Liver (tissue), 9 donors: Measurements from ENCODE around the gene CACNA1D. TPM values are rescaled to one million over a fixed set of nuclear protein-coding genes. Genes with fewer than 3 reads are reported as not detected.

Experiments
- DNase-seq: peaks from one replicate; pipeline ENCODE4 v3.0.0-alpha.2; 2017; ENCODE audit warnings: low spot score
- H3K27ac ChIP-seq, 2 donors: one replicate each; pipeline ENCODE4 v1.7.0; 2013; ENCODE audit warnings: inconsistent platforms in 2 of 2, low read length in 2 of 2, control low read depth in 1 of 2, low read depth in 1 of 2, mild to moderate bottlenecking in 1 of 2
- H3K27me3 ChIP-seq, 4 donors: one replicate each; pipeline versions ENCODE4 v1.6.1 to v1.7.0; 2013; ENCODE audit warnings: low read length in 3 of 4, inconsistent platforms in 1 of 4, mild to moderate bottlenecking in 1 of 4, moderate library complexity in 1 of 4; ENCODE audit not compliant: control insufficient read depth in 4 of 4, insufficient read depth in 4 of 4
- H3K36me3 ChIP-seq, 4 donors: one replicate each; pipeline versions ENCODE4 v1.6.1 to v1.7.0; 2013; ENCODE audit warnings: low read length in 3 of 4, mild to moderate bottlenecking in 3 of 4, low read depth in 1 of 4, moderate library complexity in 1 of 4; ENCODE audit not compliant: control insufficient read depth in 4 of 4, insufficient read depth in 3 of 4
- H3K4me1 ChIP-seq, 4 donors: one replicate each; pipeline versions ENCODE4 v1.6.1 to v1.7.0; 2013; ENCODE audit warnings: low read length in 3 of 4, mild to moderate bottlenecking in 3 of 4, moderate library complexity in 1 of 4; ENCODE audit not compliant: control insufficient read depth in 4 of 4, insufficient read depth in 4 of 4
- H3K4me3 ChIP-seq, 3 donors: one replicate each; pipeline versions ENCODE4 v1.6.1 to v1.7.0; 2013; ENCODE audit warnings: low read length in 3 of 3, control low read depth in 1 of 3, low read depth in 1 of 3, mild to moderate bottlenecking in 1 of 3
- H3K9ac ChIP-seq, 2 donors: one replicate each; pipeline ENCODE4 v1.7.0; 2013; ENCODE audit warnings: low read length in 2 of 2, mild to moderate bottlenecking in 2 of 2, moderate library complexity in 2 of 2, control low read depth in 1 of 2, low read depth in 1 of 2
- H3K9me3 ChIP-seq, 4 donors: one replicate each; pipeline versions ENCODE4 v1.6.1 to v1.7.0; 2013; ENCODE audit warnings: low read length in 3 of 4; ENCODE audit not compliant: control insufficient read depth in 4 of 4
- ATF3 ChIP-seq: IDR thresholded peaks from 2 replicates; pipeline ENCODE4 v1.6.1; 2016; ENCODE audit warnings: antibody characterized with exemption
- EGR1 ChIP-seq, 2 donors: IDR thresholded peaks; 2 replicates each; pipeline ENCODE4 v1.6.1; 2016 to 2018; ENCODE audit warnings: antibody characterized with exemption in 2 of 2, low read depth in 2 of 2
- FOXA1 ChIP-seq: IDR thresholded peaks from 2 replicates; pipeline ENCODE4 v1.6.1; 2016; ENCODE audit warnings: antibody characterized with exemption
- FOXA2 ChIP-seq: IDR thresholded peaks from 2 replicates; pipeline ENCODE4 v1.6.1; 2016; ENCODE audit warnings: antibody characterized with exemption
- GABPA ChIP-seq, 2 donors: IDR thresholded peaks in 1 of 2; conservative IDR thresholded peaks in 1 of 2; 2 replicates each; pipeline ENCODE4 v1.6.1; 2016; ENCODE audit warnings: antibody characterized with exemption in 2 of 2, mild to moderate bottlenecking in 1 of 2, moderate library complexity in 1 of 2
- HNF4A ChIP-seq, 2 donors: conservative IDR thresholded peaks; 2 replicates each; pipeline ENCODE4 v1.6.1; 2016; ENCODE audit warnings: antibody characterized with exemption in 2 of 2, mild to moderate bottlenecking in 2 of 2
- HNF4G ChIP-seq: IDR thresholded peaks from 2 replicates; pipeline ENCODE4 v1.6.1; 2016; ENCODE audit warnings: antibody characterized with exemption
- JUND ChIP-seq, 2 donors: IDR thresholded peaks; 2 replicates each; pipeline ENCODE4 v1.6.1; 2016; ENCODE audit warnings: antibody characterized with exemption in 2 of 2
- NR2F2 ChIP-seq: IDR thresholded peaks from 2 replicates; pipeline ENCODE4 v1.6.1; 2016; ENCODE audit warnings: antibody characterized with exemption
- RAD21 ChIP-seq, 2 donors: IDR thresholded peaks; 2 replicates each; pipeline ENCODE4 v1.6.1; 2016; ENCODE audit warnings: antibody characterized with exemption in 2 of 2, mild to moderate bottlenecking in 2 of 2
- RXRA ChIP-seq, 2 donors: IDR thresholded peaks; 2 replicates each; pipeline ENCODE4 v1.6.1; 2017 to 2018; ENCODE audit warnings: antibody characterized with exemption in 2 of 2, mild to moderate bottlenecking in 1 of 2
- SP1 ChIP-seq: IDR thresholded peaks from 2 replicates; pipeline ENCODE4 v1.6.1; 2018; ENCODE audit warnings: antibody characterized with exemption, mild to moderate bottlenecking
- TAF1 ChIP-seq: conservative IDR thresholded peaks from 2 replicates; pipeline ENCODE4 v1.6.1; 2016; ENCODE audit warnings: antibody characterized with exemption, mild to moderate bottlenecking
- YY1 ChIP-seq: IDR thresholded peaks from 2 replicates; pipeline ENCODE4 v1.6.1; 2016; ENCODE audit warnings: antibody characterized with exemption, mild to moderate bottlenecking
- ZBTB33 ChIP-seq: IDR thresholded peaks from 2 replicates; pipeline ENCODE4 v1.6.1; 2016; ENCODE audit warnings: antibody characterized with exemption
- WGBS: extraction: QIAGEN DNeasy Blood & Tissue Kit; methylation state at CpG from one replicate; pipeline ENCODE4 v1.1.7; 2013; 5-methylcytosine and 5-hydroxymethylcytosine counted together
- polyA plus RNA-seq, 2 donors: library from polyadenylated mRNA; stranded (reverse) in 1 of 2; unstranded in 1 of 2; fragments of 200-250 nt in 1 of 2; fragments of >200 nt in 1 of 2; fragmentation: Nextera tagmentation in 1 of 2; extraction: Ambion mirVana in 1 of 2; gene quantifications; one replicate each; pipeline versions ENCODE4 v1.2.1 to v1.2.3, GENCODE V29; 2013 to 2015
- total RNA-seq, 2 donors: library from RNA; depleted of rRNA; stranded (reverse); fragments of >200 nt; gene quantifications; one replicate each; pipeline ENCODE4 v1.2.3, GENCODE V29; 2014
- TF ChIP-seq, protein P1 (sequence below): fragments of 150-350 bp; IDR thresholded peaks from 2 replicates; pipeline ENCODE4 v1.5.1; 2017; ENCODE audit warnings: improper control_type of control experiment, low read depth, low read length; ENCODE audit not compliant: missing input control
- TF ChIP-seq, protein P2 (sequence below): IDR thresholded peaks from 2 replicates; pipeline ENCODE4 v1.6.1; 2016; ENCODE audit warnings: antibody characterized with exemption
- TF ChIP-seq, protein P3 (sequence below): IDR thresholded peaks from 2 replicates; pipeline ENCODE4 v1.6.1; 2016; ENCODE audit warnings: antibody characterized with exemption, mild to moderate bottlenecking
- donor health status: healthy.
- donor health status: healthy.
- donor health status: healthy.
- donor health status: healthy.
- donor health status: healthy.

CACNA1D gene
- total and polyA plus RNA-seq, 4 donors = 1.8 to 18.9 (median 3.4) TPM

DNA sequence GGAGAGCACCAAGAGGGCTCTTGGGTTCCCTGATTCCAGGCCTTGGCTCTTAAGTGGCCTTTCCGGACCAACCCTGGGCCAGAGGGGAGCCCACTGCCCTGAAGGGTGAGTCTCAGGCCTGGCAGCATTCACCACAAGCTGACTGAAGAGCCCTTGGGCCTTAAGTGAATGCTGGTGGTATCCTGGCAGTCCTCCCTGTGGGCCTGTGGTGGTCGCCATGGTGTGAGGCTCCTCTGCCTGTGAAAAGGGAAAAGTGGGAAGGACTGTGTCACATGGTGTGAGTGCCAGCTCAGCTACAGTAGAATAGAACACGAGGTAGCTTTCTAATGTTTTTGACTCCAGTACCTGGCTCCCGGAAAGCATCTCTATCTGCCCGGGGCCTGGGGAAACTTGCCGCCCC lies 336.5 kb downstream of the CACNA1D start:
- Histone ChIP-seq H3K36me3 (peaks cover 0 to 14% (median 5%) of the 10 kb centered on the region in 4 donors), H3K4me3 (no peak overlapping the region), H3K4me1 (peaks cover 0 to 10% (median 1%) of the 10 kb centered on the region in 4 donors), H3K27ac (no peak overlapping the region), H3K9me3 (no peaks in the 10 kb centered on the region), H3K9ac (no peak overlapping the region), H3K27me3 (no peaks in the 10 kb centered on the region)
- 87% methylated on average over 6 of the region's 6 CpGs for WGBS
- no peak for TF ChIP-seq HNF4A (conservative IDR thresholded peaks at IDR 0.05)
- no peak for TF ChIP-seq YY1
- no peak for TF ChIP-seq ZBTB33
- no peak for TF ChIP-seq FOXA1
- no peak for DNase-seq

GRCh38 chr3:53833053-53833645 lies 338.7 kb downstream of the CACNA1D start:
- TF ChIP-seq RXRA (IDR thresholded peaks at IDR 0.05) (no peak), EGR1 (IDR thresholded peaks at IDR 0.05; ENCODE audit: low read depth in 2 of 2) (no peak), HNF4A (conservative IDR thresholded peaks at IDR 0.05) (no peak), NR2F2 (no peak), SP1 (no peak), FOXA1 (no peak)
- Histone ChIP-seq H3K9me3 (no peaks in the 10 kb centered on the region), H3K4me1 (peaks cover 0 to 19% (median 2%) of the 10 kb centered on the region in 4 donors), H3K27ac (no peak overlapping the region), H3K9ac (no peak overlapping the region), H3K4me3 (no peak overlapping the region), H3K27me3 (no peaks in the 10 kb centered on the region), H3K36me3 (peaks cover under 1 to 20% (median 7%) of the 10 kb centered on the region in 4 donors)
- no peak for DNase-seq
- 92% methylated on average over 9 of the region's 9 CpGs for WGBS

DNA sequence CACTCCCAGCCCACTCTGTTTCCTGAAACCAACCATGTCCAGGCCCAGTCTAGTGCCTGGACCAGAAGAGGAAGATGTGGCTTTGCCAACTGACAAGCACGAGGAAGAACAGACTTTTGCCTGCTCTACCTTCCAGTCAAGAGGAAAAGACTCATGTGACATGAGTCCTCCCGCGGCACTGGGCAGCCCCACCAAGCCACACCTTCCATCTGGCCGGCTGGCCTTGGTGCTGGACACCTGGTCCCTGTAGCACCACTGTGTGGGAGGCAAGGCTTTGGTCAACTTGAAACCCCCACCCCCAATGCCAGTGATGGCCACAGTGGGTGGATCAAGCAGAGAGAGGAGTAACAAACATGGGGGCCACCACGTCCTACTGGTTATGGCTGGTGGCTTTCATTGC lies 339.3 kb downstream of the CACNA1D start:
- H3K9ac ChIP-seq = no peak overlapping the region
- no peaks in the 10 kb centered on the region for H3K27me3 ChIP-seq
- no peaks in the 10 kb centered on the region for H3K9me3 ChIP-seq
- WGBS = 86% methylated on average over 5 of the region's 5 CpGs
- no peak overlapping the region for H3K4me3 ChIP-seq
- H3K27ac ChIP-seq = no peak overlapping the region
- peaks cover 0 to 21% (median 2%) of the 10 kb centered on the region in 4 donors for H3K4me1 ChIP-seq
- peaks cover 4 to 26% (median 8%) of the 10 kb centered on the region in 4 donors for H3K36me3 ChIP-seq
- DNase-seq = no peak
- TF ChIP-seq ZBTB33 = no peak
- no peak for TF ChIP-seq TAF1
- TF ChIP-seq SP1 = no peak
- no peak for TF ChIP-seq FOXA1
- no peak for TF ChIP-seq GABPA (IDR thresholded peaks at IDR 0.05 in 1 of 2, conservative IDR thresholded peaks at IDR 0.05 in 1 of 2)
- TF ChIP-seq, protein P1, sequence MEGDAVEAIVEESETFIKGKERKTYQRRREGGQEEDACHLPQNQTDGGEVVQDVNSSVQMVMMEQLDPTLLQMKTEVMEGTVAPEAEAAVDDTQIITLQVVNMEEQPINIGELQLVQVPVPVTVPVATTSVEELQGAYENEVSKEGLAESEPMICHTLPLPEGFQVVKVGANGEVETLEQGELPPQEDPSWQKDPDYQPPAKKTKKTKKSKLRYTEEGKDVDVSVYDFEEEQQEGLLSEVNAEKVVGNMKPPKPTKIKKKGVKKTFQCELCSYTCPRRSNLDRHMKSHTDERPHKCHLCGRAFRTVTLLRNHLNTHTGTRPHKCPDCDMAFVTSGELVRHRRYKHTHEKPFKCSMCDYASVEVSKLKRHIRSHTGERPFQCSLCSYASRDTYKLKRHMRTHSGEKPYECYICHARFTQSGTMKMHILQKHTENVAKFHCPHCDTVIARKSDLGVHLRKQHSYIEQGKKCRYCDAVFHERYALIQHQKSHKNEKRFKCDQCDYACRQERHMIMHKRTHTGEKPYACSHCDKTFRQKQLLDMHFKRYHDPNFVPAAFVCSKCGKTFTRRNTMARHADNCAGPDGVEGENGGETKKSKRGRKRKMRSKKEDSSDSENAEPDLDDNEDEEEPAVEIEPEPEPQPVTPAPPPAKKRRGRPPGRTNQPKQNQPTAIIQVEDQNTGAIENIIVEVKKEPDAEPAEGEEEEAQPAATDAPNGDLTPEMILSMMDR = no peak
- no peak for TF ChIP-seq NR2F2
- no peak for TF ChIP-seq FOXA2
- TF ChIP-seq, protein P2, sequence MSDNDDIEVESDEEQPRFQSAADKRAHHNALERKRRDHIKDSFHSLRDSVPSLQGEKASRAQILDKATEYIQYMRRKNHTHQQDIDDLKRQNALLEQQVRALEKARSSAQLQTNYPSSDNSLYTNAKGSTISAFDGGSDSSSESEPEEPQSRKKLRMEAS = no peak
- TF ChIP-seq HNF4A (conservative IDR thresholded peaks at IDR 0.05) = no peak
- TF ChIP-seq ATF3 = no peak
- TF ChIP-seq JUND (IDR thresholded peaks at IDR 0.05) = no peak
- TF ChIP-seq YY1 = no peak
- TF ChIP-seq, protein P3, sequence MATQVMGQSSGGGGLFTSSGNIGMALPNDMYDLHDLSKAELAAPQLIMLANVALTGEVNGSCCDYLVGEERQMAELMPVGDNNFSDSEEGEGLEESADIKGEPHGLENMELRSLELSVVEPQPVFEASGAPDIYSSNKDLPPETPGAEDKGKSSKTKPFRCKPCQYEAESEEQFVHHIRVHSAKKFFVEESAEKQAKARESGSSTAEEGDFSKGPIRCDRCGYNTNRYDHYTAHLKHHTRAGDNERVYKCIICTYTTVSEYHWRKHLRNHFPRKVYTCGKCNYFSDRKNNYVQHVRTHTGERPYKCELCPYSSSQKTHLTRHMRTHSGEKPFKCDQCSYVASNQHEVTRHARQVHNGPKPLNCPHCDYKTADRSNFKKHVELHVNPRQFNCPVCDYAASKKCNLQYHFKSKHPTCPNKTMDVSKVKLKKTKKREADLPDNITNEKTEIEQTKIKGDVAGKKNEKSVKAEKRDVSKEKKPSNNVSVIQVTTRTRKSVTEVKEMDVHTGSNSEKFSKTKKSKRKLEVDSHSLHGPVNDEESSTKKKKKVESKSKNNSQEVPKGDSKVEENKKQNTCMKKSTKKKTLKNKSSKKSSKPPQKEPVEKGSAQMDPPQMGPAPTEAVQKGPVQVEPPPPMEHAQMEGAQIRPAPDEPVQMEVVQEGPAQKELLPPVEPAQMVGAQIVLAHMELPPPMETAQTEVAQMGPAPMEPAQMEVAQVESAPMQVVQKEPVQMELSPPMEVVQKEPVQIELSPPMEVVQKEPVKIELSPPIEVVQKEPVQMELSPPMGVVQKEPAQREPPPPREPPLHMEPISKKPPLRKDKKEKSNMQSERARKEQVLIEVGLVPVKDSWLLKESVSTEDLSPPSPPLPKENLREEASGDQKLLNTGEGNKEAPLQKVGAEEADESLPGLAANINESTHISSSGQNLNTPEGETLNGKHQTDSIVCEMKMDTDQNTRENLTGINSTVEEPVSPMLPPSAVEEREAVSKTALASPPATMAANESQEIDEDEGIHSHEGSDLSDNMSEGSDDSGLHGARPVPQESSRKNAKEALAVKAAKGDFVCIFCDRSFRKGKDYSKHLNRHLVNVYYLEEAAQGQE = no peak
- no peak for TF ChIP-seq HNF4G
- TF ChIP-seq RAD21 (IDR thresholded peaks at IDR 0.05) = no peak
- TF ChIP-seq RXRA (IDR thresholded peaks at IDR 0.05) = no peak
